SK-MEL-5 (cell line): ENCODE measurements around the gene BARHL2. TPM values are rescaled to one million over a fixed set of nuclear protein-coding genes. Genes with fewer than 3 reads are reported as not detected.

Experiments
- DNase-seq: peaks from one replicate; pipeline ENCODE4 v3.0.0-alpha.2; 2016; ENCODE audit warnings: low read depth, low spot score
- in situ Hi-C: cut with HindIII; loops from 2 replicates; pipeline ENCODE4 v1.10.0; 2016; ENCODE audit warnings: low sequenced_read_pairs, high pct_unique_total_duplicates, low pct_unique_long_range_greater_than_20kb
- total RNA-seq: library from RNA; depleted of rRNA; stranded (reverse); fragments of >200 nt; shearing (Covaris generic); gene quantifications from 2 replicates; pipeline ENCODE4 v1.2.3, GENCODE V29; 2014

BARHL2 gene
- total RNA-seq, 1 experiment from 2014 or later, result 0.11 TPM

GRCh38 chr1:90671251-90671650 lies 45.9 kb downstream of the BARHL2 start:
- in situ Hi-C loops, result no loop called here
- DNase-seq, result no peak
